GM12864 (cell line): ENCODE results near the gene KRT27.

ENCODE experiments used
- DNase-seq: peaks from one replicate; pipeline ENCODE4 v3.0.0-alpha.2; 2011; ENCODE audit warnings: low read depth
- H3K4me3 ChIP-seq: 2 replicates; pipeline ENCODE4 v1.5.1; 2011; ENCODE audit warnings: mild to moderate bottlenecking, low read depth, low read length, control low read depth
- TF ChIP-seq, protein P1 (sequence below): IDR thresholded peaks from 2 replicates; pipeline ENCODE4 v1.5.1; 2011; ENCODE audit warnings: low read depth, mild to moderate bottlenecking, moderate library complexity, low read length, control low read depth, inconsistent platforms; ENCODE audit errors: missing control alignments

KRT27 gene

DNA sequence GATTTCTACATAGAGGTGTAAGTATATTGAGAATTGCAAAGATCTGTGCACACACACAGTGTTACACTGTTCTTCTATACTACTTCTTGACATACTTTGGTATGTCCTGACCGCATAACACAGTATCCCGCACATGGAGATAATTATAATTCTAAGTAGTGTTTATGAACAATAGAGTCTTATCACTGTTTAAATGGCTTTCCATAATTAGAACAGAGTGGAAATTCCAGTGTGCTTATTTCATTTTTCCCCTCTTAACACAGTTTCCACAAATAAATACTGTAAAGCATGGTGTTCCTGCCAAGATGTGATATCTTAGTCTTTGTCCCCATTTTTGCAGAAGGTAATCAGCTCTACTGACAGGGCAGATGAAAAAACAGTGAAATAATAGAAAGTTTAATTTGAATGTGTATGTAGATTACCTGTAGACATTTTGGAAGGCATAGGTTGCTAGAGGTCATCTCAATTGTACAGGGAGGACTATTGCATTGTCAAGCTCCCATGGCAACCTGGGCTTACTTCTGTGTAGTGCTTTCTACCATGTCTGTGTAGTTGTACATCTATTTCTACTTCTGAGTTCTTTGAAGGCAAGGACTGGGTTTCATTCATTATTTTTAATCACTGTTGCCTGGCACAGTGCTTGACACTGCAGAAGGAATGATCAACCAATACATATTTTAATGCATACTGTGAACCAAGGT lies 27.5 kb upstream of the KRT27 start:
- TF ChIP-seq, protein P1, sequence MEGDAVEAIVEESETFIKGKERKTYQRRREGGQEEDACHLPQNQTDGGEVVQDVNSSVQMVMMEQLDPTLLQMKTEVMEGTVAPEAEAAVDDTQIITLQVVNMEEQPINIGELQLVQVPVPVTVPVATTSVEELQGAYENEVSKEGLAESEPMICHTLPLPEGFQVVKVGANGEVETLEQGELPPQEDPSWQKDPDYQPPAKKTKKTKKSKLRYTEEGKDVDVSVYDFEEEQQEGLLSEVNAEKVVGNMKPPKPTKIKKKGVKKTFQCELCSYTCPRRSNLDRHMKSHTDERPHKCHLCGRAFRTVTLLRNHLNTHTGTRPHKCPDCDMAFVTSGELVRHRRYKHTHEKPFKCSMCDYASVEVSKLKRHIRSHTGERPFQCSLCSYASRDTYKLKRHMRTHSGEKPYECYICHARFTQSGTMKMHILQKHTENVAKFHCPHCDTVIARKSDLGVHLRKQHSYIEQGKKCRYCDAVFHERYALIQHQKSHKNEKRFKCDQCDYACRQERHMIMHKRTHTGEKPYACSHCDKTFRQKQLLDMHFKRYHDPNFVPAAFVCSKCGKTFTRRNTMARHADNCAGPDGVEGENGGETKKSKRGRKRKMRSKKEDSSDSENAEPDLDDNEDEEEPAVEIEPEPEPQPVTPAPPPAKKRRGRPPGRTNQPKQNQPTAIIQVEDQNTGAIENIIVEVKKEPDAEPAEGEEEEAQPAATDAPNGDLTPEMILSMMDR, result no peak
- no peak for DNase-seq
- H3K4me3 ChIP-seq, result no peak overlapping the region

DNA sequence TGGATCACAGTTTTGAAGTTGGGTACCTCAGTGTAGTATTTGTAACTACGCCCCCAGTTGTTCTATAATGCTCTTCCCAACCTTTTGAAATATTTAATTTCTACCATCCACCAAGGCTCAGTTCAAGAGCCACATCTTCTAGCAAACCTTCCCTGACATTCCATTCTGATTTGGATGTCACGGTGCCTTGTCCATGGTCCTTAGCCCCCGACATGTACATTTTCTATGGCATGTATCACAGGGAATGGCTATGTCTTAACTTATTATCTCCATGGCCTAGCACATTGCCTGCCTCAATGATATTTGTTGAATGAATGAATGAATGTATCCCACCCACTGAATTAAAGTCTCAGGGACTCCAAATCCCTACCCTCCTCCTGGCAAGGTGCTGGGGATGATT lies 23.8 kb upstream of the KRT27 start:
- TF ChIP-seq, protein P1, result no peak
- no peak for DNase-seq
- no peak overlapping the region for H3K4me3 ChIP-seq

DNA sequence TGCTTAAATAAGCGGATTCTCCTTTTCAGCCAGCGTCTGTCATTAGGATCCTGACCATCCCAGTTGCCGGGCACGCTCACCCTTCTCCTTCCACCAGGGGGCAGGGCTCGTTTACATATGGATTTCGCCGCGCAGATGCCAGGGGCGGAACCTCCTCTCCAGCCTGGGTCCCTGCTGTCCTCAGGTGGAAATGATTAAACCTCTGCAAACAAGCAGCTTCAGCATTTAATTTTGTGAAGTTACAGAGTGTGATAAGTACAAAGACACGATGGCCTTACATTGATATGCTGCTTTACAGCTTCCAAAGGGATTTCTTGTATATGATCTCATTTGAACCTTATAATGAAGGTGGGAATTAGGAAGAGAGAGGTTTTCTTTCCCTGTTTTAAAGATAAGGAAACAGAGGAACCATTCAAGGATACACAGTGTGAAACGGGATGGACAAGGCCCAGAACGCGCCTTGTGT lies 21.3 kb upstream of the KRT27 start:
- TF ChIP-seq, protein P1, result peak; percentile 76
- peak; percentile 12 for DNase-seq

DNA sequence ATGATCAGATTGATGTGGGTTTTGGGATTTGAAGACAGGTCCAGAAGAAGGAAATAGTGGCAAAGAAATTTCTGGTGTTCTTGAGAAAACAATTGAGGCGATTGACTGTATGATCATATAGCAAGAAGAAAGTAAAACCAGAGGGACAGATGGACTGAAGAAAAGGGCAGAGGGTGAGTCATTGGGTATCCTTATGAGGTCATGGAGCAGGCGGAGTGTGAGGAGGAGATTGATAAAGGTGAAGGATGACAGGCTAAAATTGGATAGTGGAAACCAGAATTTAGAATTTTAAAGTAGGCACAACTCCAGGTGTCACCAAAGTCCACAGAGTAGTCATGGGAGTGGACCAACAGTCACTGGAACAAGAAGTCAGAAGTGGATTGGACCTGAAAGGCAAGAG lies 18.8 kb upstream of the KRT27 start:
- TF ChIP-seq, protein P1, result no peak
- no peak for DNase-seq
- no peak overlapping the region for H3K4me3 ChIP-seq

More for the DNA sequence above, 21.3 kb upstream of the KRT27 start:
- no peak overlapping the region for H3K4me3 ChIP-seq

DNA sequence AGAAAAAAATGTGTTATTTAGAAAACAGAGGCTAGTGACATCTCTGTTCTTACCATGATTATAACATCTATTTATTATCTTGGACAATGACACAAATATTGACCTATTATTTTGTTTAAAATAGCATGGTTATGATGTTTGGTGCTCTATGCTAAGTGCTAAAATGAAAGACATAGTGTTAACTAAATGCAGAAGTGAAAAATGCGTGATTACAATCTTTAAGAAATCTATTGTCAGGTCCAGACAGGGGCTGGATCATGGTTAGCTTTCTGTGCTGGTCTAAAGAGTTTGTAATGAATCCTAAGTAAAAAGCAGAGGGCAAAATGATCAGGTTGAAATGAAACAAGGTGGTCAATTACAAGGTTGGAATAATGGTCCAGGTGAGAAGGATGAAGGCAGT lies 18.0 kb upstream of the KRT27 start:
- no peak for DNase-seq
- TF ChIP-seq, protein P1, result no peak
- H3K4me3 ChIP-seq, result no peak overlapping the region

DNA sequence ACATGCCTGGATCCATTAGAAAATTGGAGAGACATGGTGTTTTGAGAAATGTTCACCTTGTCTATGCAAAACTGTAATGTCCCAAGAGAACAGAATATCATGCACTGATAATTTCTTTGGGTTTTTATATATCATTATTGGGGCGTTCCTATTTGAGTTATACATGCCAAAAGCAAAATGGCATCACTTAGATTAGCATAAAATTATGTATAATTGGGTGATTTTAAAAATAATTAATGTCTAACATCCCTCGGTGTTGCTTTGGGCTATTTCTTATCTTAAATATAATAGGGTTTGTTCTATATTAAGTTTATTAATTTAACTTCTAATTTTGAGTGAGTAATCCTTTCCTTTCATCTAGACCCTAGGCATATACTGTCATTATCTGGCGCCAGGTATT lies 17.5 kb upstream of the KRT27 start, which contains the start of gene KRT28:
TSS of gene KRT28 (minus strand) at position 101 of the 400 bp plus-strand sequence. CDS start at position 35, 66 bp downstream.
- TF ChIP-seq, protein P1, result no peak
- H3K4me3 ChIP-seq, result no peak within 1 kb of the TSS
- DNase-seq, result no peak

DNA sequence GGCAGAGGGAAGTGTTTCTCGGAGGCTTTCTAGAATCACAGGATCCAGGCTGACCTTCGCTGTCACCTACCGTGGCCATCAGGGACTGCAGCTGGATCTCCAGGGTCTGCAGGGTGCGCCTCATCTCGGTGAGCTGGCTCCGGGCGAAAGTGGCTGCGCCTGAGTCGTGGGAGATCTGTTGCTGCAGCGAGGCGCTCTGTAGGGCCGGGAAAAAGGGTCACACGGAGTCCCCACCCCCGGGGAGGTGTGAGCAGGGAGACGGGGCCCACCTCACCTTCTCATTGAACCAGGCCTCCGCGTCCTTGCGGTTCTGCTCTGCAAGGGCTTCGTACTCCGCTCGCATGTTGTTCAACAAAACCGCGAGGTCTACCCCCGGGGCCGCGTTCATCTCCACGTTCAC lies 14.5 kb upstream of the KRT27 start:
- no peak for DNase-seq
- no peak overlapping the region for H3K4me3 ChIP-seq
- TF ChIP-seq, protein P1, result no peak
